Gastrocnemius medialis (tissue), 4 donors: Measurements from ENCODE around the gene OR10G3.

Experiments
- POLR2A ChIP-seq, 2 donors: fragments of 450-650 bp; IDR thresholded peaks; one replicate each; pipeline ENCODE4 v1.6.1; 2017; ENCODE audit warnings: antibody characterized with exemption in 2 of 2, mild to moderate bottlenecking in 2 of 2, moderate library complexity in 2 of 2
- TF ChIP-seq, protein P1 (sequence below), 5 experiments: fragments of 450-650 bp in 3 of 5; fragments of 200-600 bp in 2 of 5; sonication (generic) in 2 of 5; IDR thresholded peaks in 4 of 5; conservative IDR thresholded peaks in 1 of 5; 1 replicate in 4 of 5; 2 replicates in 1 of 5; pipeline ENCODE4 v1.5.1; 2016 to 2019; ENCODE audit warnings: antibody characterized with exemption in 5 of 5, mild to moderate bottlenecking in 3 of 5, moderate library complexity in 3 of 5

DNA sequence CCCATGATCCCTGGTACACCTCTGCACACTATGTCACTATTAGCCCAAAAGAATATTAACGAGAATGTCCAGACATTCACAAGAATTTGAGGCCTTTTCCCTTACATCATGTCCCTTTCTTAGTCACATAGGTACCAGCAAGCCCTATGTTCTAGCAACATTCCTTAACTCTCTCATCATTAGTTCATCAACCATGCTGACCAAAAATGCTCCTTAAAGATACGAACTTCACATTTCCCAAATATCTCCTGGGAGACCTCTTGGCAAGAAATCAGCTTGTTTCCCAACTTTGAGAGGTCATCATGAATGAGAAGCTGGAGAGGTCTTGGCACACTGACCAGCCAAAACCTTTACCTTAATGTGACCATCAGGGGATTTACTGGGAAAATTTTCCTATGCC lies 58.4 kb downstream of the OR10G3 start:
- TF ChIP-seq POLR2A (IDR thresholded peaks at IDR 0.05) = no peak
- TF ChIP-seq, protein P1, sequence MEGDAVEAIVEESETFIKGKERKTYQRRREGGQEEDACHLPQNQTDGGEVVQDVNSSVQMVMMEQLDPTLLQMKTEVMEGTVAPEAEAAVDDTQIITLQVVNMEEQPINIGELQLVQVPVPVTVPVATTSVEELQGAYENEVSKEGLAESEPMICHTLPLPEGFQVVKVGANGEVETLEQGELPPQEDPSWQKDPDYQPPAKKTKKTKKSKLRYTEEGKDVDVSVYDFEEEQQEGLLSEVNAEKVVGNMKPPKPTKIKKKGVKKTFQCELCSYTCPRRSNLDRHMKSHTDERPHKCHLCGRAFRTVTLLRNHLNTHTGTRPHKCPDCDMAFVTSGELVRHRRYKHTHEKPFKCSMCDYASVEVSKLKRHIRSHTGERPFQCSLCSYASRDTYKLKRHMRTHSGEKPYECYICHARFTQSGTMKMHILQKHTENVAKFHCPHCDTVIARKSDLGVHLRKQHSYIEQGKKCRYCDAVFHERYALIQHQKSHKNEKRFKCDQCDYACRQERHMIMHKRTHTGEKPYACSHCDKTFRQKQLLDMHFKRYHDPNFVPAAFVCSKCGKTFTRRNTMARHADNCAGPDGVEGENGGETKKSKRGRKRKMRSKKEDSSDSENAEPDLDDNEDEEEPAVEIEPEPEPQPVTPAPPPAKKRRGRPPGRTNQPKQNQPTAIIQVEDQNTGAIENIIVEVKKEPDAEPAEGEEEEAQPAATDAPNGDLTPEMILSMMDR (IDR thresholded peaks at IDR 0.05 in 4 of 5, conservative IDR thresholded peaks at IDR 0.05 in 1 of 5) = no peak
